GM10266 (cell line): ENCODE data around the gene TEX14.

Experiments used
- DNase-seq: peaks from one replicate; pipeline ENCODE4 v3.0.0; 2012; ENCODE audit errors: extremely low spot score
- CTCF ChIP-seq: IDR thresholded peaks from 2 replicates; pipeline ENCODE4 v1.5.1; 2012; ENCODE audit warnings: mild to moderate bottlenecking, low read depth; ENCODE audit not compliant: control insufficient read depth, insufficient read depth; ENCODE audit errors: missing control alignments

TEX14 gene

GRCh38 chr17:58671969-58672368 lies 19.9 kb downstream of the TEX14 start:
- DNase-seq, result no peak

GRCh38 chr17:58669853-58670252 lies 22.0 kb downstream of the TEX14 start:
- no peak for DNase-seq
- no peak for TF ChIP-seq CTCF

More at GRCh38 chr17:58671969-58672368, 19.9 kb downstream of the TEX14 start:
- no peak for TF ChIP-seq CTCF

GRCh38 chr17:58668598-58668935 lies 23.3 kb downstream of the TEX14 start:
- DNase-seq, result no peak

GRCh38 chr17:58667934-58668597 lies 23.8 kb downstream of the TEX14 start:
- TF ChIP-seq CTCF, result no peak
- DNase-seq, result no peak

More at GRCh38 chr17:58668598-58668935, 23.3 kb downstream of the TEX14 start:
- no peak for TF ChIP-seq CTCF

GRCh38 chr17:58666858-58667267 lies 25.0 kb downstream of the TEX14 start:
- DNase-seq, result no peak
- no peak for TF ChIP-seq CTCF

- no peak for DNase-seq
- no peak for TF ChIP-seq CTCF
Measured at GRCh38 chr17:58665946-58666857, 25.6 kb downstream of the TEX14 start.

GRCh38 chr17:58664302-58664701 lies 27.5 kb downstream of the TEX14 start:
- no peak for DNase-seq
- TF ChIP-seq CTCF, result no peak
